ENCODE results near the gene DGKQ. TPM values are rescaled to one million over a fixed set of nuclear protein-coding genes. Genes with fewer than 3 reads are reported as not detected.

DGKQ gene
- total RNA-seq, 4 donors from 2014 or later: 51.8 to 147 (median 86.0) TPM

DNA sequence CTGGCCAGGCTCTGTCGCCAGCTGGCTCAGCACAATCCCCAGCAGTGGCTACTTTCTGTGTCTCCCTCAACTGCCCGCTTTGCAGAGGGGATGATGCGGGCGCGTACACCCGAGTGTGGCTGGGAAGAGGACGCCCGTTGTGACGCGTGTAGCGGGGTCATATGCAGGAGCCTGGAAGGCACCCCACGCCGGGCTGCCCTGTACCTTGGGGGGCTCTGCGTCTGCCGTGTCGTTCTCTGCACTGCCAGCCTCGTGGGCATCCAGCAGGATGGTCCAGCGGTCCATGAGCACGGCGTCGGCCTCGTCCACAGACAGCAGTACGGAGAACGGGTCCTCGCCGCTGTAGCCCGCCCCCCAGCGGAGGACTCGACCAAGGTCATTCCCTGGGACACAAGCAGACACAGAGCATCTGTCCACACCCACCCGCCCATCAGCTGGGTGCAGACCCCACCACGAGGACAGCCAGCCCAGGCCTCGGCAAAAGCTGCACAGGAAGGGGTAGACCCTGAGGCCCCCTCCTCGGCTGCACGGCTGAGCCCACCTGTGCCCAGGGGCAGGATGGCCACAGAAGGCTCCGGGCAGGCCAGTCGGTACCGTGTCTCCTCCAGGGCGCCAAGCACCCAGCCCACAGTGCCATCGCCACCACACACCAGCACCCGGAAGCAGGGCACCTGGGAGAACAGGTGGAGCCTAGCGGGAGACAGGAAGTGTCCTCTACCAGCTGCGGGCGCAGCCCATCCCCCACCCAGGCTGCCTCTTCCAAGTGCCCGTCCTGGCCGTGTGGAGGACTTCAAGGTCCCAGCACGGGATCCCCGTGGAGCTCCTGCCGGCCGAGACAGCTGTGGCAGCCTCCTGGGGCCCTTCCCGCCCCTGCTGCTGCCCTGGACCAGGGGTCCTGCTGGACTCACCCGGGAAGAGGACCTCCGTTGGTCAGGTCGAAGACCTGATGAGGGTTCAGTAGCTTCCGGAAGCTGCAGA, 10.8 kb downstream of the DGKQ start:
- intact Hi-C loops (cut with DNase I; ENCODE audit: low total_unique reads) (no loop called here), in situ Hi-C loops (cut with MboI; ENCODE audit: low pct_ligation_motif_present in 1 of 4, low pct_unique_long_range_greater_than_20kb in 1 of 4, low sequenced_read_pairs in 3 of 4) (no loop called here)
- H3K27me3 ChIP-seq: no peaks in the 10 kb centered on the region
- H3K4me1 ChIP-seq: peaks cover 0 to 24% (median 9%) of the 10 kb centered on the region in 4 donors
- peak overlapping the region; percentile 78 to 83 (median 82) for H3K27ac ChIP-seq
- H3K36me3 ChIP-seq: peaks cover 0 to 8% (median 0%) of the 10 kb centered on the region in 4 donors
- peak; percentile 85 for DNase-seq
- TF ChIP-seq EP300 (IDR thresholded peaks at IDR 0.05; ENCODE audit: low read depth) (no peak), POLR2A (IDR thresholded peaks at IDR 0.05) (peak; percentile 19), POLR2AphosphoS5 (IDR thresholded peaks at IDR 0.05) (peak; percentile 7 to 69 (median 64))
- H3K4me3 ChIP-seq: peak overlapping the region in 3 of 4 donors; percentile 6 to 37 (median 14)
- H3K9me3 ChIP-seq: no peaks in the 10 kb centered on the region
- 86% methylated on average over 32 of the region's 54 CpGs; no CpG with 5 or more reads in 1 of the 2 donors for WGBS, 2 donors (ENCODE audit: low coverage in 1 of 2)

- Histone ChIP-seq H3K4me1 (peaks cover 0 to 24% (median 8%) of the 10 kb centered on the region in 4 donors), H3K36me3 (peaks cover 0 to 5% (median 0%) of the 10 kb centered on the region in 4 donors), H3K9me3 (no peaks in the 10 kb centered on the region), H3K27ac (peak overlapping the region; percentile 78 to 83 (median 82)), H3K4me3 (peak overlapping the region in 2 of 4 donors; percentile 14 to 37), H3K27me3 (no peaks in the 10 kb centered on the region)
- WGBS, 2 donors (ENCODE audit: low coverage in 1 of 2): 64% methylated on average over 38 of the region's 52 CpGs; no CpG with 5 or more reads in 1 of the 2 donors
- intact Hi-C loops (cut with DNase I; ENCODE audit: low total_unique reads): no loop called here
- peak in 2 of 3 donors; percentile 33 to 36 for TF ChIP-seq POLR2AphosphoS5 (IDR thresholded peaks at IDR 0.05)
- TF ChIP-seq, protein P1, sequence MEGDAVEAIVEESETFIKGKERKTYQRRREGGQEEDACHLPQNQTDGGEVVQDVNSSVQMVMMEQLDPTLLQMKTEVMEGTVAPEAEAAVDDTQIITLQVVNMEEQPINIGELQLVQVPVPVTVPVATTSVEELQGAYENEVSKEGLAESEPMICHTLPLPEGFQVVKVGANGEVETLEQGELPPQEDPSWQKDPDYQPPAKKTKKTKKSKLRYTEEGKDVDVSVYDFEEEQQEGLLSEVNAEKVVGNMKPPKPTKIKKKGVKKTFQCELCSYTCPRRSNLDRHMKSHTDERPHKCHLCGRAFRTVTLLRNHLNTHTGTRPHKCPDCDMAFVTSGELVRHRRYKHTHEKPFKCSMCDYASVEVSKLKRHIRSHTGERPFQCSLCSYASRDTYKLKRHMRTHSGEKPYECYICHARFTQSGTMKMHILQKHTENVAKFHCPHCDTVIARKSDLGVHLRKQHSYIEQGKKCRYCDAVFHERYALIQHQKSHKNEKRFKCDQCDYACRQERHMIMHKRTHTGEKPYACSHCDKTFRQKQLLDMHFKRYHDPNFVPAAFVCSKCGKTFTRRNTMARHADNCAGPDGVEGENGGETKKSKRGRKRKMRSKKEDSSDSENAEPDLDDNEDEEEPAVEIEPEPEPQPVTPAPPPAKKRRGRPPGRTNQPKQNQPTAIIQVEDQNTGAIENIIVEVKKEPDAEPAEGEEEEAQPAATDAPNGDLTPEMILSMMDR (IDR thresholded peaks at IDR 0.05): no peak
- in situ Hi-C loops (cut with MboI; ENCODE audit: low pct_ligation_motif_present in 1 of 4, low pct_unique_long_range_greater_than_20kb in 1 of 4, low sequenced_read_pairs in 3 of 4): no loop called here
- DNase-seq: peak; percentile 78
Measured at GRCh38 chr4:961351-962230, 11.8 kb downstream of the DGKQ start.

DNA sequence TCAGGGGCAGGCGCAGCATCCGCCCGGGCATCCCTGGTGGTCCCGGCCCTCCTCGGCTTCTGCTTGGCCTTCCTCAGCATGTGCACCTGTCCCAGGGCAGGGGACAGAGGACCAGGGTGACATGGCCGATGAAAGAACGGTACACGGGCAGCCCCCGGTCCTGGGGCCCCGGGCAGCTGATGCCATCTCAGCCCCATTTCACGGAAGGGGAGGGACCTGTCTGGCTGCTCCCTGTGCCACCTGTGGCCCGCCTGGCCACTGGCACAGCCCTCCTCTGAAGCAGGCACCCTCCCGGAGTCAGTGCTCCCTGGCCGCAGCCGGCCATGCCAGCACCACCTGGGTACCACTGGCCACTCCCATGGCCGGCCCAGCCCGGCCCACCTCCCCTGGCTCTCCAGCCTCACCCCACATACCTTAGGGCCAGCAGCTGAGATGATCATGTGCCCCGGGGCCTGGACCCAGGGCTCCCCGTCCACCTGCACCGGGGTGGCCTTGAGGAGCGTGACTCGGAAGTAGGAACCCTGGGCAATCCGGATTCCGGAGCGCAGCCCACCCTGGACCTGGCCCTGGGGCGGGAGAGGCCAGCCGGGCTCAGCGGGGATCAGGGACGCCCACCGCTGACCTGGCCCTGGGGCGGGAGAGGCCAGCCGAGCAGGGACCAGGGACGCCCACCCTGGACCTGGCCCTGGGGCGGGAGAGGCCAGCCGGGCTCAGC, 12.6 kb downstream of the DGKQ start:
- no peak for DNase-seq
- no peak for TF ChIP-seq EP300 (IDR thresholded peaks at IDR 0.05; ENCODE audit: low read depth)
- Histone ChIP-seq H3K36me3 (no peaks in the 10 kb centered on the region), H3K9me3 (no peaks in the 10 kb centered on the region), H3K4me1 (peaks cover 0 to 24% (median 8%) of the 10 kb centered on the region in 4 donors), H3K27me3 (no peaks in the 10 kb centered on the region), H3K4me3 (no peak overlapping the region), H3K27ac (peak overlapping the region in 2 of 4 donors; percentile 34 to 83)
- in situ Hi-C loops (cut with MboI; ENCODE audit: low pct_ligation_motif_present in 1 of 4, low pct_unique_long_range_greater_than_20kb in 1 of 4, low sequenced_read_pairs in 3 of 4) (no loop called here), intact Hi-C loops (cut with DNase I; ENCODE audit: low total_unique reads) (no loop called here)
- 83% methylated on average over 26 of the region's 35 CpGs; no CpG with 5 or more reads in 1 of the 2 donors for WGBS, 2 donors (ENCODE audit: low coverage in 1 of 2)

GRCh38 chr4:960140-960635, 13.2 kb downstream of the DGKQ start:
- intact Hi-C loops (cut with DNase I; ENCODE audit: low total_unique reads): no loop called here

More at GRCh38 chr4:960140-960635, 13.2 kb downstream of the DGKQ start:
- WGBS, 2 donors (ENCODE audit: low coverage in 1 of 2): 95% methylated on average over 16 of the region's 16 CpGs; no CpG with 5 or more reads in 1 of the 2 donors
- TF ChIP-seq EP300 (IDR thresholded peaks at IDR 0.05; ENCODE audit: low read depth) (no peak), POLR2A (IDR thresholded peaks at IDR 0.05) (no peak), POLR2AphosphoS5 (IDR thresholded peaks at IDR 0.05) (no peak)
- TF ChIP-seq, protein P1 (IDR thresholded peaks at IDR 0.05): no peak
- in situ Hi-C loops (cut with MboI; ENCODE audit: low pct_ligation_motif_present in 1 of 4, low pct_unique_long_range_greater_than_20kb in 1 of 4, low sequenced_read_pairs in 3 of 4): no loop called here
- H3K27ac ChIP-seq: no peak overlapping the region
- DNase-seq: no peak
- H3K36me3 ChIP-seq: no peaks in the 10 kb centered on the region
- H3K4me1 ChIP-seq: peaks cover 0 to 24% (median 8%) of the 10 kb centered on the region in 4 donors
- H3K4me3 ChIP-seq: no peak overlapping the region
- H3K9me3 ChIP-seq: no peaks in the 10 kb centered on the region
- H3K27me3 ChIP-seq: no peaks in the 10 kb centered on the region

Data from transverse colon (tissue), 4 donors.